GM18517 (cell line): ENCODE results near the gene VIT.

Source experiments
- ATAC-seq: cut with Tn5 transposase; IDR thresholded peaks from one replicate; pipeline ENCODE4 v1.9.1; 2021; ENCODE audit warnings: mild to moderate bottlenecking, moderate library complexity; ENCODE audit not compliant: unreplicated experiment

The VIT gene

GRCh38 chr2:36708041-36708741 is 11.7 kb downstream of the VIT start:
- ATAC-seq = no peak

- no peak for ATAC-seq
Observed at GRCh38 chr2:36710858-36711515, 14.5 kb downstream of the VIT start.

DNA sequence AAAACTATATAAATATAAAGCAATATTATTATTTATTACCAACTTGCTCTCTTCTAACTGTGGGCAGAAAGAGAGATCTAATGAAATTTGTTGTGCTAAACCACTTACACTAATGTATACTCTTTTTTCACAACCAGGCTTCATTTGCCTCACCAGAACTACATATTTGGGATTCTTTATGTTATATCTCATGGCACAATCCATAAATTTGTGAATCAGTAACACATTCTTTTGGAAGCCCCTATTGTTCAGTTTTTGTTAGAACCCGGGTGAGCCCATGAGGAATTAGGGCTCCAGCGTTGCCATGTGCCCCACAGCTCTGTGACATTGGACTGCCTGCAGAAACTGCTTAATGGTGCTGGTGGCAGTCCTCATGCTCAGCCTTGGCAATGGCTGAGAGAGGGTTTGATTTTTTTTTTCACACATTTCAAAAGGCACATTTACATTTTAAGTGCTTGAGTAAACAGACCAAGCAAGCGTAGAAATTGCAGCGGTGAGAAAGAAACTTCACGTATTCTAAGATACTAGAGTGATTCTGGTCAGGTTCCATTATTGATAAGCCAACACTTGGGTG is 15.3 kb downstream of the VIT start:
- ATAC-seq = no peak

- ATAC-seq = no peak
Observed at GRCh38 chr2:36713310-36713709, 16.8 kb downstream of the VIT start.

- ATAC-seq = no peak
Observed at GRCh38 chr2:36716111-36716510, 19.6 kb downstream of the VIT start.

DNA sequence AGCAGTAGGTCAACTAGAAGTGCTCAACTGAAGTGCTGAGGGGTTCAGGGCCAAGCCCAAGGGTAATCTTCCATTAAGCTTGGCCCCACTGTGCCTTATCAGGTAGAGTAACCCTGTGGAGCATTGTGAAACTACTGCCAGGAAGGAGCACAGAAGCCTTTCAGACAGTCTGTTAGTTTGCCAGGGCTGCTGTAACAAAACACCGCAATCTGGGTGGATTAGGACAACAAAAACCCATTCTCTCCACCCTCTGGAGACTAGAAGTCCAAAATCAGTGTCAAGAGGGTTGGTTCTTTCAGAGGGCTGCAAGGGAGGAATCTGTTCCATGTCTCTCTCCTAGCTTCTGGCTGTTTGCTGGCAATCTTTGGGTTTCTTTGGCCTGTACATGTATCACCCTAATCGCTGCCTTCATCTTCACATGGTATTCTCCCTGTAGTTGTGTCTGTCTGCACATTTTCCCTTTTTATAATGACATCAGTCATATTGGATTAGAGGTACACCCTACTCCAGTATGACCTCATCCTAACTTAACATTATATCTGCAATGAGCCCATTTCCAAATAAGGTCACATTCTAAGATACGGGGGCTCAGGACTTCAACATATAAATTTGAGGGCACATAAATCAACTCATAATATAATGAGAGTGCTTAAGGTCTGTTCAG is 21.2 kb downstream of the VIT start:
- ATAC-seq = no peak

GRCh38 chr2:36727550-36727949 is 31.0 kb downstream of the VIT start:
- no peak for ATAC-seq

GRCh38 chr2:36729067-36729466 is 32.6 kb downstream of the VIT start:
- no peak for ATAC-seq

- ATAC-seq = no peak
Observed at GRCh38 chr2:36731941-36732672, 35.6 kb downstream of the VIT start.

DNA sequence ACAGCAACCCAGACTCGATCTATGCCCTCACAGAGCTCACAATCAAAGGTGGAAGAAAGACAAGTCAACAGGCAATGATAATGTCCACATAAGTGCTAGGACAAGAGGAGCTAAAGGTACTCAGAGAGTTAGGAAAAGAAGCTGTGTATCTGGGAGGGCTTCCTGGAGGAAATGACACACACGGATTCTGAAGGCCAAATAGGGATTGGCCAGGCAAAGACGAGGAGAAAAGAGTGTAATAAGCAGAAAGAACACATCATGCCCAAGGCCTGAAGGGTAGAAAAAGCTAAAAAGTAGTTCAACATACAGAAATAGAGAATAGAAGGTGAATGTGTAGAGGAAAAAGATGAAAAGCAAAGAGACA is 36.1 kb downstream of the VIT start:
- ATAC-seq = no peak

DNA sequence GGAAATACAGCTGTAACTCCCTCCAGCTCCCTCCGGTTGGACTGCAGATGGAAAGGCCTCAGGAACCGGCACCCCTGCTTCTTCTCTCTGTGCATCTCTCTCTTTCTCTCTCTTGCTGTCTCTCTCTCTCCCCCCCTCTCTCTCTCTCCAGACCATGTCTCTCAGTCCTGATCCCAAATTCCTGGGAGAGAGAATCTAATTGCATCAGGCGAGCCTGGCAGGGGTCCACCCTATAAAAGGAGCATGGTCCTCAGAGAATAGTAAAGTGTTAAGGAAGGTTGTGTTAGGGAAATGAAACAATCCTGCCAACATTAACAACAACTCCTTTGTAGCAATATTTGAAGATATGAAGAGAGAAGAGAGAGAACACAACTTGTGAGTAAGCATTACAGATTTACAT is 36.7 kb downstream of the VIT start:
- no peak for ATAC-seq

DNA sequence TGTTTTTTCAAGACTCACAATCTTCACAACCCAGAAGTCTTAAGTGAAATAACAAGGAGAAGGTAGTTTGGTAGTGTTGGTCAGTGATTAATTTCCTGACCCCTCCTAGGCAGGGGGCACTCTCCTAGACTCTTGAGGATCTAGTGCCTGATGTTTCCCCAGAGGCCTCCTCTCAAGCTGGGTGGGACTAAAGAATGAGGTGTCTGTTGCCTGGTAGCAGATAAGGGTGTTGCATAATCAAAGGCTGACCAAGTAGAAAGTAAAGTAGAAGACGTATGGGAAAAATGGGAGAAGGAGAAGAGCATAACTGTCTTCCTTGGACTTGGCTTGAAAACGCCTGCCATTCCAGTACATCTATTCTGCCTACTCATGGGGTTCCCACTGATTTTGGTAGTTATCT is 37.8 kb downstream of the VIT start:
- ATAC-seq = no peak

GRCh38 chr2:36737131-36737750 is 40.7 kb downstream of the VIT start:
- no peak for ATAC-seq

GRCh38 chr2:36740061-36740460 is 43.6 kb downstream of the VIT start:
- no peak for ATAC-seq

- ATAC-seq = no peak
Observed at GRCh38 chr2:36741188-36741837, 44.8 kb downstream of the VIT start.

- ATAC-seq = no peak
Observed at GRCh38 chr2:36743954-36744353, 47.4 kb downstream of the VIT start.

DNA sequence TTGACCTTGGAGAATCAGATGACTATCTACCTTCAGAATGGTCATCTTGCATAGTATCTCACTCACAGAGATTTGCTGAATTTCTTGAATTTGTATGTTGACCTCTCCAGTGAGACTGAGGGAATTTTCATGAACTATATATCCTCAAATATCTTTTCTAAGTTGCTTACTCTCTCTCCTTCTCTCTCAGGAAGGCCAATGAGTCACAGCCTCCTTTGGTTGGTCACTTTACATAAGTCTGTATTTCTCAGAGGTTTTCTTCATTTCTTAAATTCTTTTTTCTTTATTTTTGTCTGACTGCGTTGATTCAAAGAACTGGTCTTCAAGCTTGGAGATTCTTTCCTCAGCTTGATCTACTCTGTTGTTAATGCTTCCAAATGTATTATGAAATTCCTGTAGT is 51.7 kb downstream of the VIT start:
- no peak for ATAC-seq

DNA sequence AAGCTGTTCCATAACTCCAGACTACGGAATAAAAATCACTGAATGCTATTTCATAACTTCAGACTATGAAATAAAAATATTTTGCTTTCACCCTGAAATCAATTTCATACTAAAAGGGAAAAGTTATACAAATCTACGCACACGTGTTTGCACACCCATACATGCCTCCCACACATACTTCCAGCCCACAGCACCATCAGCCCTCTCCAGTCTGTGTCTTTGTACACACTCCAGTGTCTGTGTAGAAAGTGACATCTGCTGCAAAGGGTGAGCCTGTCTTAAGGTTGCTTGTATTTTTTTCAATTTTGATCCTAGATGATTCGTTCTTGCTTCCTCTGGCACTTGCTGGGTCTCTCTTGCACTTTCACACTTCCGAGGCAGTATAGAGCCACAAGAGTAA is 53.6 kb downstream of the VIT start:
- ATAC-seq = no peak

DNA sequence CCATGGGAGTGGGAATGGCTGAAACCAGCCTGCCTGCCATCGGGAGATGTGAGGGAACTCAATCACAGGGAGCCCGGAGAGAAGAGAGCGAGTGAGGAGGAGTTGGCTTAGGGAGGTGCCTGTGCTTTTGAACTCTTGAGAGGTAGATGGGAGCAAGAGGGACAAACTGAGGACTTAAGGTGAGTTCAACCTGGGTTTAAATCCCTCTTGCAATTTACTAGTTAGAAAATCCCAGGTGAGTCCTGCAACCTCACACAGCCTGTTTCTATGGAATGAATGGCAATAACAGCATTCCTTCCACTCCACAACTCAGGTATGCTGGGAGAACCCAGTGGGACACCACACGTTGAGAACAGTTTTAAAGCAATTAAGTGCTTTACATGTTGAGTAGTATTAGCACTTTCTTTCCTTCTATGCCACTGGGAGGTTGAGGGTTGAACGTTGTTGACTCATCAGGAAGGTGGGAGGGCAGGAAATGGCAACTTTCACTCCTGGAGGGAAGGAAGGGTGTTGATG is 57.3 kb downstream of the VIT start:
- ATAC-seq = no peak

DNA sequence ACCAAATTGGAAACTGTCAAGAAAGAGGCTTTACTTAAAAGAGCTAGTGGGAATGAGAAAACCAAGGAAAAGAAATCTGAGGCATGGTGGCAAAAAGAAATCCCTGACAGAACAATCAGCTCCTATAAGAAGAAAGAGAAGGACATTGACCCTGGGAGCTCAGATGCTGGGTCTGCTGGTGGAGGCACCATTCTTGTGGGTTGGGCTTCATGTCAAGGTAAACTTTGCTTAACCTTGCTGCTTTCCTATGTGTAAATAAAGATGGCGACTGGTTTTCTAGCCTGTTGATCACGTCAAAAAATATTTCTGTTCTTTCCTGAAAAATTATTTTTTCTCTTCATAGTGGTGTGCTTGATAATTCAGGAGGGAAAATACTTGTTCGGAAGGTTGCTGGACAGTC is 58.1 kb downstream of the VIT start:
- ATAC-seq = no peak
